SU-DHL-6 (cell line): ENCODE data around the gene AGAP1.

Source experiments
- CTCF ChIP-seq: fragments of 200-600 bp; sonication (generic); IDR thresholded peaks from one replicate; pipeline ENCODE4 v1.5.1; 2017; ENCODE audit warnings: antibody characterized with exemption, mild to moderate bottlenecking, low read length, moderate library complexity; ENCODE audit not compliant: insufficient read depth, poor library complexity, severe bottlenecking
- EZH2phosphoT487 ChIP-seq: fragments of 200-600 bp; sonication (generic), shearing (Covaris generic); conservative IDR thresholded peaks from 2 replicates; pipeline ENCODE4 v1.6.1; 2018; ENCODE audit warnings: mild to moderate bottlenecking, antibody characterized with exemption, low read length, moderate library complexity, mixed read lengths

GRCh38 chr2:236180831-236181453 is 687.1 kb downstream of the AGAP1 start:
- TF ChIP-seq CTCF (peak; percentile 70), EZH2phosphoT487 (no peak)
